ENCODE measurements around the gene STPG2.

DNA sequence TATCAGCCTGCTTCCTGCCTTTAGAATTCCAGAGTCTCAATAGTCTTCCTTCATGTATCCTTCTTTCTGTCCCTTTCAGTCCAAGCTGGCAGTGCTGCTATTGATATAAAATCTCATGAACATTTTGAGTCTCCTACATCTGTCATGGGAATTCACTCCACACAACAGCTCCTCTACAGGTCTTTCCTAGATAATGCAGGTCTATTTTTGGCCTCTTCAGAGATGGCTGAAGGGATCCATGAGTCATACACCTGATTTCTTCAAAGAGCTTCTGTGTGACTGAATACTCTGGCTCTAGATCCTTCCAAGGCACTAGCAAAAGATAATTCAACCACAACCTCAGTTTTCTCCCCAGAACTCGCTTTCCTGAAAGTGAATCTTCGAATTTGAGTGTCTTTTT, 115.4 kb downstream of the STPG2 start:
- no peak for TF ChIP-seq POLR2A (IDR thresholded peaks at IDR 0.05; ENCODE audit: low read length)
- no peak for TF ChIP-seq GATA1 (IDR thresholded peaks at IDR 0.05; ENCODE audit: low read depth, low read length)

Measured in erythroblast (primary cell).